DMS53 treated with DMSO at 0.1 percent for 48 hours (cell line): ENCODE data around the gene MRRF.
"Not testable (repeated sequence)": the region's sequence is repeated elsewhere in the genome, so short reads cannot be mapped to it uniquely, and the experiment has no call there.

Source experiments
- DNase-seq: peaks from one replicate; lab custom pipeline; 2025; ENCODE audit not compliant: unreplicated experiment; lab: John Stamatoyannopoulos, UW

MRRF gene

GRCh38 chr9:122354536-122355199 is 90.0 kb downstream of the MRRF start:
- no peak for DNase-seq

- no peak for DNase-seq
Measured at GRCh38 chr9:122355336-122355875, 90.7 kb downstream of the MRRF start.

- no peak for DNase-seq
Measured at GRCh38 chr9:122356627-122357026, 91.9 kb downstream of the MRRF start.

GRCh38 chr9:122360891-122361290 is 96.2 kb downstream of the MRRF start:
- no peak for DNase-seq

GRCh38 chr9:122363131-122363530 is 98.4 kb downstream of the MRRF start:
- not testable (repeated sequence) for DNase-seq

GRCh38 chr9:122364117-122364782 is 99.6 kb downstream of the MRRF start:
- no peak for DNase-seq

- DNase-seq: no peak
Measured at GRCh38 chr9:122364783-122365150, 100.1 kb downstream of the MRRF start.

GRCh38 chr9:122366074-122366660 is 101.5 kb downstream of the MRRF start:
- DNase-seq: no peak

- DNase-seq: no peak
Measured at GRCh38 chr9:122367065-122367464, 102.4 kb downstream of the MRRF start.

- DNase-seq: no peak
Measured at GRCh38 chr9:122367774-122368460, 103.2 kb downstream of the MRRF start.

- no peak for DNase-seq
Measured at GRCh38 chr9:122368642-122369041, 104.0 kb downstream of the MRRF start.

GRCh38 chr9:122370303-122370702 is 105.6 kb downstream of the MRRF start:
- no peak for DNase-seq

GRCh38 chr9:122370869-122371755 is 106.4 kb downstream of the MRRF start, which contains the start of gene PTGS1:
PTGS1 (plus strand) TSS chr9:122371024; CDS start chr9:122371085, 61 bp downstream.
- no peak for DNase-seq

- DNase-seq: no peak
Measured at GRCh38 chr9:122371846-122372245, 107.2 kb downstream of the MRRF start.

- no peak for DNase-seq
Measured at GRCh38 chr9:122372856-122373845, 108.5 kb downstream of the MRRF start.

GRCh38 chr9:122374885-122375420 is 110.3 kb downstream of the MRRF start:
- no peak for DNase-seq

GRCh38 chr9:122376796-122377195 is 112.1 kb downstream of the MRRF start:
- DNase-seq: no peak

GRCh38 chr9:122377241-122378164 is 112.8 kb downstream of the MRRF start:
- no peak for DNase-seq
